BE2C (cell line): ENCODE measurements around the gene PRLR.

Experiments
- DNase-seq: peaks from one replicate; pipeline ENCODE4 v3.0.0-alpha.2; 2020
- H3K27me3 ChIP-seq: fragments of 250-450 bp; sonication (Bioruptor Pico); 2 replicates; pipeline ENCODE4 v1.5.1; 2020; ENCODE audit warnings: mild to moderate bottlenecking
- H3K36me3 ChIP-seq: fragments of 250-450 bp; sonication (Bioruptor Pico); 2 replicates; pipeline ENCODE4 v1.5.1; 2020; ENCODE audit warnings: mild to moderate bottlenecking
- H3K4me1 ChIP-seq: fragments of 250-450 bp; sonication (Bioruptor Pico); 2 replicates; pipeline ENCODE4 v1.5.1; 2020
- H3K4me3 ChIP-seq: 2 replicates; pipeline ENCODE4 v1.5.1; 2011; ENCODE audit warnings: low read depth, low read length
- H3K9me3 ChIP-seq: fragments of 250-450 bp; sonication (Bioruptor Pico); 2 replicates; pipeline ENCODE4 v1.5.1; 2020
- CTCF ChIP-seq: IDR thresholded peaks from 2 replicates; pipeline ENCODE4 v1.5.1; 2012; ENCODE audit warnings: mild to moderate bottlenecking, low read depth, low read length

The PRLR gene

GRCh38 chr5:35146406-35146805 is 83.9 kb downstream of the PRLR start:
- no peaks in the 10 kb centered on the region for H3K4me1 ChIP-seq
- no peaks in the 10 kb centered on the region for H3K27me3 ChIP-seq
- TF ChIP-seq CTCF: no peak
- no peaks in the 10 kb centered on the region for H3K36me3 ChIP-seq
- no peaks in the 10 kb centered on the region for H3K9me3 ChIP-seq
- H3K4me3 ChIP-seq: no peak overlapping the region
- DNase-seq: no peak

GRCh38 chr5:35145691-35146317 is 84.5 kb downstream of the PRLR start:
- DNase-seq: no peak

GRCh38 chr5:35145012-35145411 is 85.3 kb downstream of the PRLR start:
- no peak overlapping the region for H3K4me3 ChIP-seq
- H3K36me3 ChIP-seq: no peaks in the 10 kb centered on the region
- TF ChIP-seq CTCF: no peak
- H3K4me1 ChIP-seq: no peaks in the 10 kb centered on the region
- no peak for DNase-seq
- no peaks in the 10 kb centered on the region for H3K9me3 ChIP-seq
- H3K27me3 ChIP-seq: no peaks in the 10 kb centered on the region

More at GRCh38 chr5:35145691-35146317, 84.5 kb downstream of the PRLR start:
- Histone ChIP-seq H3K4me3 (no peak overlapping the region), H3K9me3 (no peaks in the 10 kb centered on the region), H3K36me3 (no peaks in the 10 kb centered on the region), H3K27me3 (no peaks in the 10 kb centered on the region), H3K4me1 (no peaks in the 10 kb centered on the region)
- no peak for TF ChIP-seq CTCF

- H3K9me3 ChIP-seq: no peaks in the 10 kb centered on the region
- no peak overlapping the region for H3K4me3 ChIP-seq
- no peaks in the 10 kb centered on the region for H3K4me1 ChIP-seq
- TF ChIP-seq CTCF: no peak
- no peaks in the 10 kb centered on the region for H3K27me3 ChIP-seq
- H3K36me3 ChIP-seq: no peaks in the 10 kb centered on the region
- DNase-seq: no peak
Observed at GRCh38 chr5:35143841-35144240, 86.4 kb downstream of the PRLR start.

- DNase-seq: no peak
- no peaks in the 10 kb centered on the region for H3K27me3 ChIP-seq
- no peak for TF ChIP-seq CTCF
- H3K9me3 ChIP-seq: no peaks in the 10 kb centered on the region
- H3K4me3 ChIP-seq: no peak overlapping the region
- no peaks in the 10 kb centered on the region for H3K36me3 ChIP-seq
- no peaks in the 10 kb centered on the region for H3K4me1 ChIP-seq
Observed at GRCh38 chr5:35141739-35142138, 88.5 kb downstream of the PRLR start.

GRCh38 chr5:35138232-35138631 is 92.1 kb downstream of the PRLR start:
- Histone ChIP-seq H3K27me3 (no peaks in the 10 kb centered on the region), H3K4me3 (no peak overlapping the region), H3K9me3 (no peaks in the 10 kb centered on the region), H3K36me3 (no peaks in the 10 kb centered on the region), H3K4me1 (no peaks in the 10 kb centered on the region)
- no peak for DNase-seq
- TF ChIP-seq CTCF: no peak
